ENCODE data around the gene LHFPL3.

- TF ChIP-seq, protein P1, sequence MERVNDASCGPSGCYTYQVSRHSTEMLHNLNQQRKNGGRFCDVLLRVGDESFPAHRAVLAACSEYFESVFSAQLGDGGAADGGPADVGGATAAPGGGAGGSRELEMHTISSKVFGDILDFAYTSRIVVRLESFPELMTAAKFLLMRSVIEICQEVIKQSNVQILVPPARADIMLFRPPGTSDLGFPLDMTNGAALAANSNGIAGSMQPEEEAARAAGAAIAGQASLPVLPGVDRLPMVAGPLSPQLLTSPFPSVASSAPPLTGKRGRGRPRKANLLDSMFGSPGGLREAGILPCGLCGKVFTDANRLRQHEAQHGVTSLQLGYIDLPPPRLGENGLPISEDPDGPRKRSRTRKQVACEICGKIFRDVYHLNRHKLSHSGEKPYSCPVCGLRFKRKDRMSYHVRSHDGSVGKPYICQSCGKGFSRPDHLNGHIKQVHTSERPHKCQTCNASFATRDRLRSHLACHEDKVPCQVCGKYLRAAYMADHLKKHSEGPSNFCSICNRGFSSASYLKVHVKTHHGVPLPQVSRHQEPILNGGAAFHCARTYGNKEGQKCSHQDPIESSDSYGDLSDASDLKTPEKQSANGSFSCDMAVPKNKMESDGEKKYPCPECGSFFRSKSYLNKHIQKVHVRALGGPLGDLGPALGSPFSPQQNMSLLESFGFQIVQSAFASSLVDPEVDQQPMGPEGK (CRISPR knock-in tag; IDR thresholded peaks at IDR 0.05; ENCODE audit: borderline replicate concordance), result no peak
- TF ChIP-seq RBM22 (IDR thresholded peaks at IDR 0.05; ENCODE audit: low read depth, low read length, poor library complexity, severe bottlenecking), result no peak
- no peak for TF ChIP-seq CTCF (IDR thresholded peaks at IDR 0.05 in 2 of 3, conservative IDR thresholded peaks at IDR 0.05 in 1 of 3; ENCODE audit: insufficient read depth in 2 of 3, low read depth in 1 of 3, low read length in 3 of 3)
- no peak for TF ChIP-seq ERF (CRISPR knock-in tag; IDR thresholded peaks at IDR 0.05)
- TF ChIP-seq, protein P2, sequence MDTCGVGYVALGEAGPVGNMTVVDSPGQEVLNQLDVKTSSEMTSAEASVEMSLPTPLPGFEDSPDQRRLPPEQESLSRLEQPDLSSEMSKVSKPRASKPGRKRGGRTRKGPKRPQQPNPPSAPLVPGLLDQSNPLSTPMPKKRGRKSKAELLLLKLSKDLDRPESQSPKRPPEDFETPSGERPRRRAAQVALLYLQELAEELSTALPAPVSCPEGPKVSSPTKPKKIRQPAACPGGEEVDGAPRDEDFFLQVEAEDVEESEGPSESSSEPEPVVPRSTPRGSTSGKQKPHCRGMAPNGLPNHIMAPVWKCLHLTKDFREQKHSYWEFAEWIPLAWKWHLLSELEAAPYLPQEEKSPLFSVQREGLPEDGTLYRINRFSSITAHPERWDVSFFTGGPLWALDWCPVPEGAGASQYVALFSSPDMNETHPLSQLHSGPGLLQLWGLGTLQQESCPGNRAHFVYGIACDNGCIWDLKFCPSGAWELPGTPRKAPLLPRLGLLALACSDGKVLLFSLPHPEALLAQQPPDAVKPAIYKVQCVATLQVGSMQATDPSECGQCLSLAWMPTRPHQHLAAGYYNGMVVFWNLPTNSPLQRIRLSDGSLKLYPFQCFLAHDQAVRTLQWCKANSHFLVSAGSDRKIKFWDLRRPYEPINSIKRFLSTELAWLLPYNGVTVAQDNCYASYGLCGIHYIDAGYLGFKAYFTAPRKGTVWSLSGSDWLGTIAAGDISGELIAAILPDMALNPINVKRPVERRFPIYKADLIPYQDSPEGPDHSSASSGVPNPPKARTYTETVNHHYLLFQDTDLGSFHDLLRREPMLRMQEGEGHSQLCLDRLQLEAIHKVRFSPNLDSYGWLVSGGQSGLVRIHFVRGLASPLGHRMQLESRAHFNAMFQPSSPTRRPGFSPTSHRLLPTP (IDR thresholded peaks at IDR 0.05; ENCODE audit: borderline replicate concordance, extremely low read depth, insufficient read length), result no peak
- no peak for TF ChIP-seq ZBTB1 (CRISPR knock-in tag; IDR thresholded peaks at IDR 0.05; ENCODE audit: borderline replicate concordance, low read depth)
- TF ChIP-seq ARNT (IDR thresholded peaks at IDR 0.05), result no peak
- TF ChIP-seq MTA2 (IDR thresholded peaks at IDR 0.05; ENCODE audit: low read depth), result no peak
- TF ChIP-seq ZNF766 (CRISPR knock-in tag; conservative IDR thresholded peaks at IDR 0.05), result no peak
- no peak for TF ChIP-seq POLR2A (conservative IDR thresholded peaks at IDR 0.05)
- TF ChIP-seq TEAD4 (IDR thresholded peaks at IDR 0.05; ENCODE audit: low read length), result no peak
- no peak for TF ChIP-seq TEAD4 (CRISPR knock-in tag; IDR thresholded peaks at IDR 0.05; ENCODE audit: borderline replicate concordance)
- no peak for TF ChIP-seq BCLAF1 (IDR thresholded peaks at IDR 0.05; ENCODE audit: borderline replicate concordance in 1 of 2, control insufficient read depth in 1 of 2, low read depth in 2 of 2, low read length in 1 of 2)
Observed at GRCh38 chr7:104358446-104359132, 30.2 kb downstream of the LHFPL3 start.

All from K562 (cell line).